GM10266 (cell line): ENCODE measurements around the gene AQP5.
"Not testable (repeated sequence)": the region's sequence is repeated elsewhere in the genome, so short reads cannot be mapped to it uniquely, and the experiment has no call there.

Source experiments
- DNase-seq: peaks from one replicate; pipeline ENCODE4 v3.0.0; 2012; ENCODE audit errors: extremely low spot score
- CTCF ChIP-seq: IDR thresholded peaks from 2 replicates; pipeline ENCODE4 v1.5.1; 2012; ENCODE audit warnings: mild to moderate bottlenecking, low read depth; ENCODE audit not compliant: control insufficient read depth, insufficient read depth; ENCODE audit errors: missing control alignments

Gene AQP5

DNA sequence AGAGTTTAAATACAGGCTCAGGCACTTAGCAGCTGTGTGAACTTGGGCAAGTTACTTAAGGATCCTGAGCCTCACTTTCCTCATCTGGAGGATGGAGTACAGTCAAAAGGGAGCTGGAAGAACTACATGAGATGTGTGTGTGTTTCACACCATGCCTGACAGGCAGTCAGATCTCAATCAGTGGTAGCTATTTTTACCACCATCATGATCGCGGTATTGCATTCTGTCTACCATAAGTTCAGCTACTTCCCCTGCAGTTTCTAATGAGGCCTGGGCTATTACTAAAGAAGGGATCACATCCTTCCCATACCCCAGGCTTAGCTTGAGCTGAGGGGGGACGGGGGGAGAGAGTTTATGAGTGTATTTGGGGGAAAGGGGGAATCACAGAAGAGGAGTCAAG is 18.1 kb downstream of the AQP5 start:
- peak; percentile 4 for DNase-seq
- no peak for TF ChIP-seq CTCF

GRCh38 chr12:49980501-49981349 is 19.1 kb downstream of the AQP5 start:
- no peak for TF ChIP-seq CTCF
- DNase-seq = no peak

GRCh38 chr12:49982246-49983087 is 20.8 kb downstream of the AQP5 start:
- no peak for TF ChIP-seq CTCF
- DNase-seq = no peak

- DNase-seq = peak; percentile 4
- no peak for TF ChIP-seq CTCF
Measured at GRCh38 chr12:49983892-49984291, 22.2 kb downstream of the AQP5 start.

GRCh38 chr12:49984476-49985359 is 23.0 kb downstream of the AQP5 start:
- no peak for TF ChIP-seq CTCF
- no peak for DNase-seq

- no peak for DNase-seq
- no peak for TF ChIP-seq CTCF
Measured at GRCh38 chr12:49985981-49986380, 24.3 kb downstream of the AQP5 start.

- not testable (repeated sequence) for DNase-seq
Measured at GRCh38 chr12:49986476-49986875, 24.8 kb downstream of the AQP5 start.
